GM12878 (cell line): Measurements from ENCODE around the gene ARHGAP26.

Experiments used
- CBFB ChIP-seq: IDR thresholded peaks from 2 replicates; pipeline ENCODE4 v1.6.1; 2016; ENCODE audit warnings: antibody characterized with exemption, low read depth
- CHD2 ChIP-seq: IDR thresholded peaks from 2 replicates; pipeline ENCODE4 v1.6.1; 2011; ENCODE audit warnings: low read depth, low read length, improper control_type of control experiment, borderline replicate concordance
- CTCF ChIP-seq, 3 experiments: IDR thresholded peaks in 2 of 3; conservative IDR thresholded peaks in 1 of 3; 2 replicates each; pipeline ENCODE4 v1.5.1; 2011; ENCODE audit warnings: low read depth in 3 of 3, low read length in 3 of 3, mild to moderate bottlenecking in 3 of 3, control low read depth in 2 of 3, moderate library complexity in 2 of 3, inconsistent platforms in 1 of 3, mixed read lengths in 1 of 3; ENCODE audit not compliant: control insufficient read depth in 2 of 3, insufficient read depth in 1 of 3; ENCODE audit errors: extremely low read depth in 1 of 3
- FOXM1 ChIP-seq: IDR thresholded peaks from 2 replicates; pipeline ENCODE4 v1.6.1; 2012; ENCODE audit warnings: low read depth, mild to moderate bottlenecking, inconsistent platforms, low read length, moderate library complexity
- NFIC ChIP-seq: IDR thresholded peaks from 2 replicates; pipeline ENCODE4 v1.6.1; 2012; ENCODE audit warnings: low read depth, mild to moderate bottlenecking, inconsistent platforms, low read length, moderate library complexity
- POLR2A ChIP-seq: IDR thresholded peaks from 2 replicates; pipeline ENCODE4 v1.6.1; 2011; ENCODE audit warnings: low read depth, mild to moderate bottlenecking, low read length
- POLR2AphosphoS2 ChIP-seq: IDR thresholded peaks from 2 replicates; pipeline ENCODE4 v1.6.1; 2011; ENCODE audit warnings: low read depth, mild to moderate bottlenecking, low read length, improper control_type of control experiment, moderate library complexity
- SIN3A ChIP-seq: IDR thresholded peaks from 2 replicates; pipeline ENCODE4 v1.6.1; 2012; ENCODE audit warnings: low read depth, low read length, improper control_type of control experiment
- USF1 ChIP-seq: IDR thresholded peaks from 2 replicates; pipeline ENCODE4 v1.6.1; 2011; ENCODE audit warnings: borderline replicate concordance, low read depth, mild to moderate bottlenecking, moderate library complexity, mixed read lengths, low read length; ENCODE audit not compliant: insufficient read depth; ENCODE audit errors: extremely low read length
- ZBTB33 ChIP-seq: fragments of 450-650 bp; IDR thresholded peaks from 2 replicates; pipeline ENCODE4 v1.6.1; 2017; ENCODE audit warnings: mild to moderate bottlenecking
- TF ChIP-seq, protein P1 (sequence below): fragments of 450-650 bp; formaldehyde crosslinking; IDR thresholded peaks from 2 replicates; pipeline ENCODE4 v1.4.0; 2020; ENCODE audit warnings: mild to moderate bottlenecking, moderate library complexity

- no peak for TF ChIP-seq NFIC
- TF ChIP-seq, protein P1, sequence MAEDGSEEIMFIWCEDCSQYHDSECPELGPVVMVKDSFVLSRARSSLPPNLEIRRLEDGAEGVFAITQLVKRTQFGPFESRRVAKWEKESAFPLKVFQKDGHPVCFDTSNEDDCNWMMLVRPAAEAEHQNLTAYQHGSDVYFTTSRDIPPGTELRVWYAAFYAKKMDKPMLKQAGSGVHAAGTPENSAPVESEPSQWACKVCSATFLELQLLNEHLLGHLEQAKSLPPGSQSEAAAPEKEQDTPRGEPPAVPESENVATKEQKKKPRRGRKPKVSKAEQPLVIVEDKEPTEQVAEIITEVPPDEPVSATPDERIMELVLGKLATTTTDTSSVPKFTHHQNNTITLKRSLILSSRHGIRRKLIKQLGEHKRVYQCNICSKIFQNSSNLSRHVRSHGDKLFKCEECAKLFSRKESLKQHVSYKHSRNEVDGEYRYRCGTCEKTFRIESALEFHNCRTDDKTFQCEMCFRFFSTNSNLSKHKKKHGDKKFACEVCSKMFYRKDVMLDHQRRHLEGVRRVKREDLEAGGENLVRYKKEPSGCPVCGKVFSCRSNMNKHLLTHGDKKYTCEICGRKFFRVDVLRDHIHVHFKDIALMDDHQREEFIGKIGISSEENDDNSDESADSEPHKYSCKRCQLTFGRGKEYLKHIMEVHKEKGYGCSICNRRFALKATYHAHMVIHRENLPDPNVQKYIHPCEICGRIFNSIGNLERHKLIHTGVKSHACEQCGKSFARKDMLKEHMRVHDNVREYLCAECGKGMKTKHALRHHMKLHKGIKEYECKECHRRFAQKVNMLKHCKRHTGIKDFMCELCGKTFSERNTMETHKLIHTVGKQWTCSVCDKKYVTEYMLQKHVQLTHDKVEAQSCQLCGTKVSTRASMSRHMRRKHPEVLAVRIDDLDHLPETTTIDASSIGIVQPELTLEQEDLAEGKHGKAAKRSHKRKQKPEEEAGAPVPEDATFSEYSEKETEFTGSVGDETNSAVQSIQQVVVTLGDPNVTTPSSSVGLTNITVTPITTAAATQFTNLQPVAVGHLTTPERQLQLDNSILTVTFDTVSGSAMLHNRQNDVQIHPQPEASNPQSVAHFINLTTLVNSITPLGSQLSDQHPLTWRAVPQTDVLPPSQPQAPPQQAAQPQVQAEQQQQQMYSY (CRISPR knock-in tag): no peak
- TF ChIP-seq POLR2A: no peak
- TF ChIP-seq POLR2AphosphoS2: no peak
- no peak for TF ChIP-seq CBFB
- TF ChIP-seq CTCF (IDR thresholded peaks at IDR 0.05 in 2 of 3, conservative IDR thresholded peaks at IDR 0.05 in 1 of 3; ENCODE audit: control insufficient read depth in 2 of 3, extremely low read depth in 1 of 3, insufficient read depth in 1 of 3, low read depth in 3 of 3, low read length in 3 of 3): no peak
- TF ChIP-seq USF1: no peak
- TF ChIP-seq ZBTB33: no peak
- TF ChIP-seq CHD2: no peak
- no peak for TF ChIP-seq FOXM1
- TF ChIP-seq SIN3A: no peak
Observed at GRCh38 chr5:142973932-142974331, 203.8 kb downstream of the ARHGAP26 start.
